H9 (cell line): ENCODE results near the gene RXYLT1. TPM values are rescaled to one million over a fixed set of nuclear protein-coding genes. Genes with fewer than 3 reads are reported as not detected.

ENCODE experiments used
- DNase-seq: peaks from one replicate; pipeline ENCODE4 v3.0.0-alpha.2; 2017
- H2AFZ ChIP-seq: one replicate; pipeline ENCODE4 v1.6.1; 2013; ENCODE audit warnings: mild to moderate bottlenecking, low read length, control low read depth, moderate library complexity
- H2AK5ac ChIP-seq: 2 replicates; pipeline ENCODE4 v1.6.1; 2013; ENCODE audit warnings: low read length, control low read depth, mixed read lengths; ENCODE audit not compliant: insufficient read length
- H2BK120ac ChIP-seq: one replicate; pipeline ENCODE4 v1.6.1; 2013; ENCODE audit warnings: low read depth, mild to moderate bottlenecking, low read length, control low read depth, inconsistent platforms; ENCODE audit not compliant: poor library complexity, severe bottlenecking
- H2BK12ac ChIP-seq: 2 replicates; pipeline ENCODE4 v1.6.1; 2013; ENCODE audit warnings: low read length, control low read depth, mixed read lengths, low read depth; ENCODE audit not compliant: insufficient read length
- H2BK15ac ChIP-seq: 2 replicates; pipeline ENCODE4 v1.6.1; 2013; ENCODE audit warnings: low read depth, low read length, control low read depth
- H2BK20ac ChIP-seq: one replicate; pipeline ENCODE4 v1.6.1; 2013; ENCODE audit warnings: low read depth, mild to moderate bottlenecking, low read length, control low read depth, inconsistent platforms; ENCODE audit not compliant: poor library complexity, severe bottlenecking
- H2BK5ac ChIP-seq: 2 replicates; pipeline ENCODE4 v1.6.1; 2013; ENCODE audit warnings: low read length, control low read depth, mixed read lengths; ENCODE audit not compliant: insufficient read length
- H3K14ac ChIP-seq: 2 replicates; pipeline ENCODE4 v1.6.1; 2013; ENCODE audit warnings: low read length, control low read depth; ENCODE audit not compliant: insufficient read depth
- H3K18ac ChIP-seq: 2 replicates; pipeline ENCODE4 v1.6.1; 2013; ENCODE audit warnings: low read depth, mild to moderate bottlenecking, mixed read lengths, low read length, control low read depth; ENCODE audit not compliant: insufficient read length
- H3K23ac ChIP-seq: 2 replicates; pipeline ENCODE4 v1.6.1; 2013; ENCODE audit warnings: low read length, control low read depth, mixed read lengths, low read depth; ENCODE audit not compliant: insufficient read length
- H3K23me2 ChIP-seq: 2 replicates; pipeline ENCODE4 v1.6.1; 2013; ENCODE audit warnings: low read depth, mild to moderate bottlenecking, mixed read lengths, low read length, control low read depth; ENCODE audit not compliant: insufficient read length, poor library complexity, severe bottlenecking
- H3K27ac ChIP-seq: 2 replicates; pipeline ENCODE4 v1.5.1; 2013; ENCODE audit warnings: low read length, control low read depth, mixed read lengths, low read depth; ENCODE audit not compliant: insufficient read length
- H3K27me3 ChIP-seq: 2 replicates; pipeline ENCODE4 v1.6.1; 2013; ENCODE audit warnings: low read length, control low read depth, inconsistent platforms; ENCODE audit not compliant: insufficient read depth
- H3K4ac ChIP-seq: 2 replicates; pipeline ENCODE4 v1.6.1; 2013; ENCODE audit warnings: low read depth, mild to moderate bottlenecking, control low read depth, inconsistent platforms, low read length, moderate library complexity
- H3K4me1 ChIP-seq: 2 replicates; pipeline ENCODE4 v1.6.1; 2013; ENCODE audit warnings: low read length, control low read depth, inconsistent platforms; ENCODE audit not compliant: insufficient read depth
- H3K4me2 ChIP-seq: 2 replicates; pipeline ENCODE4 v1.6.1; 2013; ENCODE audit warnings: low read length, control low read depth, mixed read lengths; ENCODE audit not compliant: insufficient read length, insufficient read depth
- H3K56ac ChIP-seq: 2 replicates; pipeline ENCODE4 v1.6.1; 2013; ENCODE audit warnings: low read depth, mild to moderate bottlenecking, mixed read lengths, low read length, control low read depth; ENCODE audit not compliant: insufficient read length
- H3K79me1 ChIP-seq: 2 replicates; pipeline ENCODE4 v1.6.1; 2013; ENCODE audit warnings: low read depth, mild to moderate bottlenecking, moderate library complexity, low read length, control low read depth, inconsistent platforms; ENCODE audit not compliant: insufficient read depth, poor library complexity, severe bottlenecking
- H3K79me2 ChIP-seq: 2 replicates; pipeline ENCODE4 v1.6.1; 2013; ENCODE audit warnings: low read length, control low read depth, inconsistent platforms; ENCODE audit not compliant: insufficient read depth
- H3K9ac ChIP-seq: 2 replicates; pipeline ENCODE4 v1.6.1; 2013; ENCODE audit warnings: low read length, control low read depth, mixed read lengths; ENCODE audit not compliant: insufficient read length; ENCODE audit errors: extremely low read depth
- H3K9me3 ChIP-seq: one replicate; pipeline ENCODE4 v1.6.1; 2013; ENCODE audit warnings: low read depth, low read length, inconsistent platforms; ENCODE audit not compliant: control insufficient read depth
- H3T11ph ChIP-seq: one replicate; pipeline ENCODE4 v1.6.1; 2013; ENCODE audit warnings: mild to moderate bottlenecking, low read length, control low read depth, inconsistent platforms
- H4K20me1 ChIP-seq: one replicate; pipeline ENCODE4 v1.6.1; 2013; ENCODE audit not compliant: control insufficient read depth, insufficient read length, insufficient read depth
- H4K5ac ChIP-seq: 2 replicates; pipeline ENCODE4 v1.6.1; 2013; ENCODE audit warnings: low read depth, mild to moderate bottlenecking, mixed read lengths, low read length, control low read depth; ENCODE audit not compliant: insufficient read length
- H4K8ac ChIP-seq: replicated peaks from 2 replicates; pipeline ENCODE4 v1.6.1; 2013; ENCODE audit warnings: low read length, control low read depth, mixed read lengths, low read depth; ENCODE audit not compliant: insufficient read length
- H4K91ac ChIP-seq: 2 replicates; pipeline ENCODE4 v1.6.1; 2013; ENCODE audit warnings: low read depth, mild to moderate bottlenecking, moderate library complexity, mixed read lengths, low read length, control low read depth; ENCODE audit not compliant: insufficient read length
- H3K27ac Mint-ChIP-seq, 3 experiments: 2 replicates in 2 of 3; 3 replicates in 1 of 3; pipeline ENCODE4 v1.8.0; 2020 to 2021; ENCODE audit warnings: mixed read lengths in 3 of 3, mild to moderate bottlenecking in 1 of 3, moderate library complexity in 1 of 3
- H3K27me3 Mint-ChIP-seq: 2 replicates; pipeline ENCODE4 v1.8.0; 2021; ENCODE audit warnings: low read depth, mild to moderate bottlenecking, moderate library complexity, mixed read lengths
- H3K36me3 Mint-ChIP-seq, 3 experiments: 2 replicates in 2 of 3; 3 replicates in 1 of 3; pipeline ENCODE4 v1.8.0; 2020 to 2021; ENCODE audit warnings: low read depth in 3 of 3, mixed read lengths in 3 of 3; ENCODE audit not compliant: insufficient read depth in 1 of 3
- H3K4me1 Mint-ChIP-seq, 2 experiments: 2 replicates each; pipeline ENCODE4 v1.8.0; 2020; ENCODE audit warnings: mixed read lengths in 2 of 2
- H3K4me3 Mint-ChIP-seq, 2 experiments: 2 replicates in 1 of 2; 3 replicates in 1 of 2; pipeline ENCODE4 v1.8.0; 2020 to 2021; ENCODE audit warnings: mild to moderate bottlenecking in 2 of 2, mixed read lengths in 2 of 2, moderate library complexity in 1 of 2
- H3K9me3 Mint-ChIP-seq, 2 experiments: 2 replicates in 1 of 2; 3 replicates in 1 of 2; pipeline ENCODE4 v1.8.0; 2020; ENCODE audit warnings: mild to moderate bottlenecking in 2 of 2, mixed read lengths in 2 of 2, moderate library complexity in 1 of 2
- WGBS: extraction: QIAGEN DNeasy Blood & Tissue Kit; methylation state at CpG from one replicate; pipeline ENCODE4 v1.1.7; 2013; ENCODE audit warnings: missing lambda C conversion rate, low lambda C conversion rate, mixed read lengths; ENCODE audit not compliant: insufficient read length; ENCODE audit errors: extremely low coverage; 5-methylcytosine and 5-hydroxymethylcytosine counted together
- total RNA-seq: library from RNA; stranded (reverse); gene quantifications from 2 replicates; pipeline ENCODE4 v1.2.1, GENCODE V29; 2021
- TF ChIP-seq, protein P1 (sequence below): fragments of 200-600 bp; sonication (generic); conservative IDR thresholded peaks from 3 replicates; pipeline ENCODE4 v1.8.0; 2021; ENCODE audit warnings: antibody characterized with exemption, mild to moderate bottlenecking

Gene RXYLT1
- total RNA-seq, 1 experiment from 2014 or later: 10.1 TPM

GRCh38 chr12:63764481-63764880 is 15.2 kb upstream of the RXYLT1 start:
- Histone ChIP-seq H3K23me2 (no peaks in the 10 kb centered on the region), H3K27me3 (no peaks in the 10 kb centered on the region), H3K14ac (no peak overlapping the region), H2BK5ac (no peak overlapping the region), H4K20me1 (no peaks in the 10 kb centered on the region), H2AFZ (no peak overlapping the region), H3K23ac (no peak overlapping the region), H4K91ac (no peak overlapping the region), H3K79me1 (no peaks in the 10 kb centered on the region), H3K4ac (no peak overlapping the region), H3K4me1 (no peaks in the 10 kb centered on the region), H3K4me2 (no peak overlapping the region), H3K9me3 (no peaks in the 10 kb centered on the region), H3K79me2 (no peaks in the 10 kb centered on the region), H2AK5ac (no peak overlapping the region), H3T11ph (no peak overlapping the region), H3K27ac (no peak overlapping the region), H2BK120ac (no peak overlapping the region), H3K18ac (no peak overlapping the region), H4K8ac (no peak overlapping the region), H2BK20ac (no peak overlapping the region), H2BK15ac (no peak overlapping the region), H2BK12ac (no peak overlapping the region), H4K5ac (no peak overlapping the region), H3K56ac (no peak overlapping the region), H3K9ac (no peak overlapping the region)
- WGBS: no CpG with 5 or more reads among the region's 3 CpGs
- no peak overlapping the region for H3K4me3 Mint-ChIP-seq
- peaks cover 0 to under 1% of the 10 kb centered on the region in 2 experiments; a peak in 1 of 5 replicates for H3K9me3 Mint-ChIP-seq
- no peaks in the 10 kb centered on the region; the same call in 1 of the 2 replicates for H3K27me3 Mint-ChIP-seq
- peak; percentile 34 for DNase-seq
- H3K27ac Mint-ChIP-seq: no peak overlapping the region
- H3K36me3 Mint-ChIP-seq: no peaks in the 10 kb centered on the region
- TF ChIP-seq, protein P1, sequence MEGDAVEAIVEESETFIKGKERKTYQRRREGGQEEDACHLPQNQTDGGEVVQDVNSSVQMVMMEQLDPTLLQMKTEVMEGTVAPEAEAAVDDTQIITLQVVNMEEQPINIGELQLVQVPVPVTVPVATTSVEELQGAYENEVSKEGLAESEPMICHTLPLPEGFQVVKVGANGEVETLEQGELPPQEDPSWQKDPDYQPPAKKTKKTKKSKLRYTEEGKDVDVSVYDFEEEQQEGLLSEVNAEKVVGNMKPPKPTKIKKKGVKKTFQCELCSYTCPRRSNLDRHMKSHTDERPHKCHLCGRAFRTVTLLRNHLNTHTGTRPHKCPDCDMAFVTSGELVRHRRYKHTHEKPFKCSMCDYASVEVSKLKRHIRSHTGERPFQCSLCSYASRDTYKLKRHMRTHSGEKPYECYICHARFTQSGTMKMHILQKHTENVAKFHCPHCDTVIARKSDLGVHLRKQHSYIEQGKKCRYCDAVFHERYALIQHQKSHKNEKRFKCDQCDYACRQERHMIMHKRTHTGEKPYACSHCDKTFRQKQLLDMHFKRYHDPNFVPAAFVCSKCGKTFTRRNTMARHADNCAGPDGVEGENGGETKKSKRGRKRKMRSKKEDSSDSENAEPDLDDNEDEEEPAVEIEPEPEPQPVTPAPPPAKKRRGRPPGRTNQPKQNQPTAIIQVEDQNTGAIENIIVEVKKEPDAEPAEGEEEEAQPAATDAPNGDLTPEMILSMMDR: no peak
- no peaks in the 10 kb centered on the region for H3K4me1 Mint-ChIP-seq
